ENCODE data around the gene LTN1. TPM values are rescaled to one million over a fixed set of nuclear protein-coding genes. Genes with fewer than 3 reads are reported as not detected.

The LTN1 gene
- total and polyA plus RNA-seq, 2 donors from 2014 or later: 3.6 to 25.0 TPM

DNA sequence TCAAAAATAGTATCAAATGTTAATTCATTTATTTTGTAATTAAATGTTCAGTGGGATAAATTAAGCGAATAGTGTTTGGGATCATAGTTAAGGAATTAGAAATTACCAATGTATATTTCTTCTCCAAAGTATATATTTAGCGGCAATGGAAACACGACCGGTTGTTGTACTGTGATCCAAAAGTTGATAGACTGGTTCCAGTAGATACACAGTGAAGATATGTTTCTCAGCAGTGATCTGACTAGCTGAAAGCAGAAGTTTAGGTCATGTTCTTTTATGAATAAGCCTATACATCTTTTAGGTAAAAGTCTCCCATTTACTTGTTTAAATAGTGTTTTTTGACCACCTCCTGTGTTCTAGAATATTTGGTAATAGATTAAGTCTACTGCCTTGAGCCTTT lies 40.6 kb upstream of the LTN1 start:
- intact Hi-C loops (cut with DNase I): no loop called here
- Histone ChIP-seq H3K27ac (ENCODE audit: low read depth in 2 of 2, low read length in 2 of 2) (no peak overlapping the region), H3K4me3 (ENCODE audit: low read length in 3 of 3) (no peak overlapping the region), H3K9ac (ENCODE audit: low read length in 3 of 3) (no peak overlapping the region), H3K36me3 (ENCODE audit: control insufficient read depth in 2 of 3, insufficient read depth in 3 of 3, low read length in 3 of 3) (peaks cover 8 to 60% (median 28%) of the 10 kb centered on the region in 3 donors), H3K9me3 (ENCODE audit: control insufficient read depth in 2 of 3, insufficient read depth in 1 of 3, low read length in 3 of 3) (no peaks in the 10 kb centered on the region), H3K4me1 (ENCODE audit: control insufficient read depth in 2 of 3, insufficient read depth in 2 of 3, low read depth in 1 of 3, low read length in 3 of 3) (no peaks in the 10 kb centered on the region), H3K27me3 (ENCODE audit: control insufficient read depth, insufficient read depth, low read length) (no peaks in the 10 kb centered on the region)
- FAIRE-seq (no peak), DNase-seq (no peak)
- TF ChIP-seq, protein P1, sequence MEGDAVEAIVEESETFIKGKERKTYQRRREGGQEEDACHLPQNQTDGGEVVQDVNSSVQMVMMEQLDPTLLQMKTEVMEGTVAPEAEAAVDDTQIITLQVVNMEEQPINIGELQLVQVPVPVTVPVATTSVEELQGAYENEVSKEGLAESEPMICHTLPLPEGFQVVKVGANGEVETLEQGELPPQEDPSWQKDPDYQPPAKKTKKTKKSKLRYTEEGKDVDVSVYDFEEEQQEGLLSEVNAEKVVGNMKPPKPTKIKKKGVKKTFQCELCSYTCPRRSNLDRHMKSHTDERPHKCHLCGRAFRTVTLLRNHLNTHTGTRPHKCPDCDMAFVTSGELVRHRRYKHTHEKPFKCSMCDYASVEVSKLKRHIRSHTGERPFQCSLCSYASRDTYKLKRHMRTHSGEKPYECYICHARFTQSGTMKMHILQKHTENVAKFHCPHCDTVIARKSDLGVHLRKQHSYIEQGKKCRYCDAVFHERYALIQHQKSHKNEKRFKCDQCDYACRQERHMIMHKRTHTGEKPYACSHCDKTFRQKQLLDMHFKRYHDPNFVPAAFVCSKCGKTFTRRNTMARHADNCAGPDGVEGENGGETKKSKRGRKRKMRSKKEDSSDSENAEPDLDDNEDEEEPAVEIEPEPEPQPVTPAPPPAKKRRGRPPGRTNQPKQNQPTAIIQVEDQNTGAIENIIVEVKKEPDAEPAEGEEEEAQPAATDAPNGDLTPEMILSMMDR (IDR thresholded peaks at IDR 0.05; ENCODE audit: borderline replicate concordance, extremely low read depth, insufficient read depth): no peak

DNA sequence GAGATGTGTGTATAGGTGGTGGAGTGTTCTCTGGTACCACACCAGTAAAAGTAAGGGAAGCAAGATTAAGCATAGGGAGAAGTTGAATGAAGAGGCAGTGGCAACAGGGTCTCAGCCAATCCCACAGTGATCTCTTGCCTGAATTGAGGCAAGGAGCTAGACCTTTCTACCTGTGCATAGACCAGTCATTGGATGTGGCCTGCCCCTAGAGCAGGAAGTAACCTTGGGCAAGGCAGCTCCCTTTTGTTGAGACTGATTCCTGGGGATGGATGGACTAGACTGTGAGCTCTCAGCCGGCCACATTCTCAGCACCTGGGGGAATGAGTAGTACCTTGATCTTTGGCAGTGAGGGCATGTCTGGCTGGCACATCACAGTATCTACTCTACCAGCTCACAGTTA lies 38.2 kb upstream of the LTN1 start:
- Histone ChIP-seq H3K4me1 (ENCODE audit: control insufficient read depth in 2 of 3, insufficient read depth in 2 of 3, low read depth in 1 of 3, low read length in 3 of 3) (no peaks in the 10 kb centered on the region), H3K4me3 (ENCODE audit: low read length in 3 of 3) (no peak overlapping the region), H3K27ac (ENCODE audit: low read depth in 2 of 2, low read length in 2 of 2) (no peak overlapping the region), H3K27me3 (ENCODE audit: control insufficient read depth, insufficient read depth, low read length) (no peaks in the 10 kb centered on the region), H3K9ac (ENCODE audit: low read length in 3 of 3) (no peak overlapping the region), H3K9me3 (ENCODE audit: control insufficient read depth in 2 of 3, insufficient read depth in 1 of 3, low read length in 3 of 3) (no peaks in the 10 kb centered on the region), H3K36me3 (ENCODE audit: control insufficient read depth in 2 of 3, insufficient read depth in 3 of 3, low read length in 3 of 3) (peaks cover 2 to 41% (median 13%) of the 10 kb centered on the region in 3 donors)
- DNase-seq: no peak
- TF ChIP-seq, protein P1 (IDR thresholded peaks at IDR 0.05; ENCODE audit: borderline replicate concordance, extremely low read depth, insufficient read depth): no peak
- intact Hi-C loops (cut with DNase I): no loop called here
- FAIRE-seq: no peak

DNA sequence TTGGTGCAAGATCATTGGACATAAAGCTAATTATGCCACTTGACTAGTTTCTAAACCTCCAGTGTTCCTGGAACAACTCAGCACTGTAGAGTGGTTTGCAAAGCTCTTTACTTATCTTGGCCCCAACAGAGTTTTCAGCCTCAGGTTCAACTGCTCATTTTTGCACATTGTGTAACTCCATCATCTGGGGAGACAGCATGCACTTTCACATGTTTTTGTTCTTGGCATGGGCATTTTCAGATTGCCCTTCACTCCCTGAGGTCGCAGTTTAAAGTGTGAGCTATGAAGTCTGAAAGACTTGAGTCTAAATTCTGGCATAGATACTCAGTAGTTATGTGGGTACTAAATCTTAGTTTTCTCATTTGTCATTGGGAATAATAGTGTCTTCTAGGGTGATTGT lies 36.8 kb upstream of the LTN1 start:
- no peak for FAIRE-seq
- Histone ChIP-seq H3K9me3 (ENCODE audit: control insufficient read depth in 2 of 3, insufficient read depth in 1 of 3, low read length in 3 of 3) (no peaks in the 10 kb centered on the region), H3K4me1 (ENCODE audit: control insufficient read depth in 2 of 3, insufficient read depth in 2 of 3, low read depth in 1 of 3, low read length in 3 of 3) (peaks cover 0 to 5% (median 2%) of the 10 kb centered on the region in 3 donors), H3K36me3 (ENCODE audit: control insufficient read depth in 2 of 3, insufficient read depth in 3 of 3, low read length in 3 of 3) (peaks cover 2 to 33% (median 13%) of the 10 kb centered on the region in 3 donors), H3K27me3 (ENCODE audit: control insufficient read depth, insufficient read depth, low read length) (no peaks in the 10 kb centered on the region), H3K27ac (ENCODE audit: low read depth in 2 of 2, low read length in 2 of 2) (no peak overlapping the region), H3K4me3 (ENCODE audit: low read length in 3 of 3) (no peak overlapping the region), H3K9ac (ENCODE audit: low read length in 3 of 3) (no peak overlapping the region)
- DNase-seq: no peak
- intact Hi-C loops (cut with DNase I): no loop called here
- TF ChIP-seq, protein P1 (IDR thresholded peaks at IDR 0.05; ENCODE audit: borderline replicate concordance, extremely low read depth, insufficient read depth): no peak

DNA sequence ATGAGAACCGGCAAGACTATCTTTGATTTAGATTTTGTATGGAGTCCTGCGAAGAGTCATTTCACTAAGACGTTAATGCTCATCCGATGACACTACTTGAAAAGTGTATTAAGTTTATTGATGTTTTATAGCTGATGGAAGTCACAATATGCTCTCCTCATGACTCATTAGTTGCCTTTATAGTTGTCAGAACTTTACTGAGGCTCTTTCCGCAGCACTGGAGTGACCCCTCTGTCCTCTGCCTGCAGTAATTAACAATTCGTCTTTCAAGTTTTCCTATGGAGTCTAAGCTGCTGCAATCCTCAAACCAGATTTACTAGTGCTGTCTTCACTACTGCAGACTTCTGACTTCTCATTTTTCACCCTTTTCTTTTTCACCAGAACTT lies 32.6 kb upstream of the LTN1 start:
- intact Hi-C loops (cut with DNase I): no loop called here
- Histone ChIP-seq H3K27ac (ENCODE audit: low read depth in 2 of 2, low read length in 2 of 2) (peak overlapping the region; percentile 99 to 100), H3K4me3 (ENCODE audit: low read length in 3 of 3) (peak overlapping the region; percentile 90 to 94 (median 94)), H3K4me1 (ENCODE audit: control insufficient read depth in 2 of 3, insufficient read depth in 2 of 3, low read depth in 1 of 3, low read length in 3 of 3) (peaks cover 0 to 5% (median 2%) of the 10 kb centered on the region in 3 donors), H3K27me3 (ENCODE audit: control insufficient read depth, insufficient read depth, low read length) (no peaks in the 10 kb centered on the region), H3K36me3 (ENCODE audit: control insufficient read depth in 2 of 3, insufficient read depth in 3 of 3, low read length in 3 of 3) (no peaks in the 10 kb centered on the region), H3K9ac (ENCODE audit: low read length in 3 of 3) (peak overlapping the region; percentile 68 to 91 (median 87)), H3K9me3 (ENCODE audit: control insufficient read depth in 2 of 3, insufficient read depth in 1 of 3, low read length in 3 of 3) (no peaks in the 10 kb centered on the region)
- TF ChIP-seq, protein P1 (IDR thresholded peaks at IDR 0.05; ENCODE audit: borderline replicate concordance, extremely low read depth, insufficient read depth): no peak
- DNase-seq (peak in 1 of 5 donors; percentile 27), FAIRE-seq (no peak)

Data from kidney (tissue), 14 donors.